M059J (cell line): ENCODE measurements around the gene HGFAC. TPM values are rescaled to one million over a fixed set of nuclear protein-coding genes. Genes with fewer than 3 reads are reported as not detected.

Experiments used
- DNase-seq: peaks from one replicate; pipeline ENCODE4 v3.0.0-alpha.2; 2012; ENCODE audit warnings: low read depth
- total RNA-seq: library from RNA; depleted of rRNA; stranded (reverse); fragments of >200 nt; shearing (Covaris generic); gene quantifications from 2 replicates; pipeline ENCODE4 v1.2.3, GENCODE V29; 2014; rRNA removed

The HGFAC gene
- total RNA-seq: not detected in 2 replicates

DNA sequence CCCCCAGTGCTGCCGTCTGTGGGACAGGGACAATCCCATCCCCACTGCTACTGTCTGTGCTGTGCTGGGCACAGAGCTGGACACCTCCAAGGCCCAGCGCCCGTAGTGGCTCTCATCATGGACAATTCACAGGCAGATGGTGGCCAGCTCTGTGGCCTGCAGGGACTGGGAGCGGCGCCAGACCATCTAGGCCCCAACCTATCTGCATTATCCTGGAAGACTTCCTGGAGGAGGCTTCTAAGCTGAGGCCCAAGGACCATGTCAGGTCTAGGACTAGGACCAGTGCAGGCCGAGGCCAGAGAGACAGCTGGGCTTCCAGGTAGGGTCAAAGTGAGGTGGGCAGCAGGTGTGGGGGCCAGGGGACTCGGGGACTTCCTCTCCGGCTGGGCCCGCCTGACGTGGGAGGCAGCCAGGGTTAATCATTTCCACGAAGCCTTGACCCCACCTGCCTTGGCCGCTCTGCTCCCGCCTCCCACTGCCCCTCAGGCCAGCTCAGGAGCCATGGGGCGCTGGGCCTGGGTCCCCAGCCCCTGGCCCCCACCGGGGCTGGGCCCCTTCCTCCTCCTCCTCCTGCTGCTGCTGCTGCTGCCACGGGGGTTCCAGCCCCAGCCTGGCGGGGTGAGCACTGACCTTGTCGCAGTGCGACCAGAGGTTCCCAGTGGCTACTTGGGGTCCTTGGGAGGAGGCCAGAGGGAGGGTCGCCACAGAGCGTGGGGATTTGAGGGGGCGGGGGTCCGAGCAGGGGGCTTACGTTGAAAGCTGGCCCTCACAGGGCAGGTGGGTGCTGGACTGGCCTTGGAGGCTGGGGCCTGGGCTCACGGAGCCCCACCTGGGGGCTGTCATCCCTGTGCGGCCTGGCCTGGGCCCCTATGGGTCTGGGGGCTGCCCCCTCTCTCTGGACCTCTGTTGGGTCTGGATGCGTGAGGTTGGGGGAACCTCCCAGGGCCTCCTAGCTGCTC is at the start of gene HGFAC:
Gene HGFAC (plus strand): TSS at position 468 of the 959 bp plus-strand sequence. CDS start 34 bp downstream, at position 502.
- peak; percentile 31 for DNase-seq

GRCh38 chr4:3392321-3392720 is 49.4 kb upstream of the HGFAC start:
- peak; percentile 30 for DNase-seq

- DNase-seq: no peak
Observed at GRCh38 chr4:3393171-3393570, 48.6 kb upstream of the HGFAC start.

- no peak for DNase-seq
Observed at GRCh38 chr4:3396600-3396999, 45.2 kb upstream of the HGFAC start.

GRCh38 chr4:3397128-3397527 is 44.6 kb upstream of the HGFAC start:
- DNase-seq: no peak

DNA sequence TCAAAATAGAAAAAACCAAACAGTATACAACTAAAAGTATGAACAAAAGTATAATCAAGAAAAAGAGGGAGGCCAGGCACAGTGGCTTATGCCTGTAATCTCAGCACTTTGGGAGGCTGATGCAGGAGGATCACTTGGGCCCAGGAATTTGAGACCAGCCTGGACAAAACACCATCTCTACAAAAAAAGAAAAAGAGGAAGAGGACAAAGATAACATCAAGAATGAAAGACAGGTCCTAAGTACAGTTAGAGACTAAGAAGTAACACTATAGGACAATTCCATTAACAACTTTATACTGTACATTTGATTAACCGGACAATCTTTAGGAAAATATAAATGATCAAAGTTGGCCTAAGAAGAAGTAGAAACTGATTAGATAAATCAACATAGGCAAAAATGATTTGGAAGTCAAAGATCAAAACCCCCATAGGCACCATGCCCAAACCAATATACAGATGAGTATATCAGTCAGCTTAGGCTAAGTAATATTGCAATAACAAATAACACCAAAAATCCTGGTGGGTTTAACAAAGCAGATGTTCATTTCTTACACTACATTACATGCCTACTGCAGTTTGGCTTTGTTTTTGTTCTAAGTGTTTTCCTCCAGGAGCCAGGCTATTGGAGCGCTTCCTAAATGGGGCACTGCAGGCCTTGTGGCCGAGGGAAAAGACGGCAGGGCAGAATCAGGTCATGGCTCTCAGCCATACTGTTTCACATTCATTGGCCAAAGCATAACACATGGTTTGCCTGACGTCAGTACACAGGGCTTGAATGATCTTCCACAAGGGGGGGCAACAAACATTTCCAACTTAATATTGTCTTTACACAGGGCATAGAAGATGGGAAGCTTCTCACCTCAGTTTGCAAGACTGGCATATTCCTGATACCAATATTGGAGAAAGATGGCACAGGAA is 42.2 kb upstream of the HGFAC start:
- peak; percentile 27 for DNase-seq

- DNase-seq: no peak
Observed at GRCh38 chr4:3401436-3402171, 40.2 kb upstream of the HGFAC start.

- DNase-seq: peak; percentile 96
Observed at GRCh38 chr4:3402491-3403347, 39.0 kb upstream of the HGFAC start.

GRCh38 chr4:3403348-3403906 is 38.3 kb upstream of the HGFAC start:
- DNase-seq: no peak

DNA sequence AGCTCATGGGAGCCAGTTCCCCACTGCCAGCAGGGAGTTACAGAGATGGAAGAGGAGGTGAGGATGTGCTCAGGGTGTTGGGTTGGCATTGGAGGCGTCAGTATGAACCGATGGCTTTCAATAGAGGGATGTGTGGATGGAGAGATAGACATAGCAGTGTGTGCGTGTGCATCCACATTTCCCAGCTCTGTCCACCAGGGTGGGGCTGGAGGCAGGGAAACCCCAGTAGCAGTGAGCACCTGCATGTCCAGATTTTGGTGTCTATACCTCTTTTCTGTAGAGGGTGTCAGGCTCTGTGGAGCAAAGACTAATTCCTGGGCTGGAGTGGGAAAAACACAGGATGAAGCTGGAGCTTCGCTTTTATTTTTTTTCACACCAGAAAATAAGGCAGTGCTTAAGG is 37.2 kb upstream of the HGFAC start:
- DNase-seq: no peak

DNA sequence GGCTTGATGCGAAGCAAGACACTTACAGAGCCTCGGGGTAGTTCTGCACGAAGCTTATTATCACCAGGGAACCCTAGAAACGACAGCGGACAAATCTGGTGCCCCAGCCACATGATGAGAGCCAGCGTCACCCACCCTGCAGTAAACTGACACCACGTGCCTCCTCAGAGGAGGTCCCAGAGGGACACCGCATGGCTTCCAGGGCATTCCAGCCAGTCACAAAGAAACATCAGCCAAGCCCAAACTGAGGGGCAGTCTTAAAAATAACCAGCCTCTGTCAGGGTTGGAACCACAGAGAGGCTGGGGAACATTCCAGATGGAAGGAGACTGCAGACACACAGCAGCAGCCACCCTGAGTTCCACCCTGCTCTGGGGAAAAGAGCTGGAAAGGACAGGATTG is 36.6 kb upstream of the HGFAC start:
- no peak for DNase-seq

DNA sequence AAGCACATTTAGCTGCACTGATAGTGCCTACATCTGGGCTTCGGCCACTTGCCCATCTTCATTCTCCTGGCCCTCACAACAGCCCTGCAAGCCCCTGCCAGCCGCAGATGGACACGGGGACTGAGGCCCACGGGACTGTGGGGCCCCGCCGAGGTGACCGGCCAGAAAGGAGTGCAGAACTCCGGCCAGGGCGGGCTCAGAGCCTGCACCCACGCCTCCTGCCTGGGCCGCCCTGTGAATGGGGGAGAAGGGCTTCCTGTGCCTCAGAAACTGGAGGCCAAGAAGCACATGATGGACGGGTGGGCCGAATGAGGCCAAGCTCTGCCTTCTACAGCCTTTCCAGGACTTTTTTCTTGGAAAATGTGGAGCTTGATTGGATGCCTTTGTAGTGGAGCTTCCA is 35.7 kb upstream of the HGFAC start:
- DNase-seq: no peak

DNA sequence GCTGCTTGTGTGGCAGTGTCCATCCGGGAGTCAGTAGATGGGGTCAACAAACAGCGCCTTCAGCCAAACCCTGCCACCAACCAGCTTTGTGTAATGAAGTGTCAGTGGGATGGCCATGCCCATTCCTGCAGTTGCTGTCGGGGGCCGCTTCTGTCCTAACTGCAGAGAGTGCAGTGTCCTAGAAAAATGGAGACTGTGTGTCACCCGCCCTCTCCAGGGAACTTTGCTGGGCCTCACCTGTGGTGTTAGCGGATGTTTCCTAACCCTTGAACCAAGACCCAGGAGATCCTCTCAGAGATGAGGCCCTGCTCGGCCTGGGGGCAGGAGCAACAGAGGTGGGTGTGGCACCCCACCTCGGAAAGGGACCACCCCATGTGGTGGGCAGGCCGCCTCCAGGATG is 35.3 kb upstream of the HGFAC start:
- DNase-seq: no peak

DNA sequence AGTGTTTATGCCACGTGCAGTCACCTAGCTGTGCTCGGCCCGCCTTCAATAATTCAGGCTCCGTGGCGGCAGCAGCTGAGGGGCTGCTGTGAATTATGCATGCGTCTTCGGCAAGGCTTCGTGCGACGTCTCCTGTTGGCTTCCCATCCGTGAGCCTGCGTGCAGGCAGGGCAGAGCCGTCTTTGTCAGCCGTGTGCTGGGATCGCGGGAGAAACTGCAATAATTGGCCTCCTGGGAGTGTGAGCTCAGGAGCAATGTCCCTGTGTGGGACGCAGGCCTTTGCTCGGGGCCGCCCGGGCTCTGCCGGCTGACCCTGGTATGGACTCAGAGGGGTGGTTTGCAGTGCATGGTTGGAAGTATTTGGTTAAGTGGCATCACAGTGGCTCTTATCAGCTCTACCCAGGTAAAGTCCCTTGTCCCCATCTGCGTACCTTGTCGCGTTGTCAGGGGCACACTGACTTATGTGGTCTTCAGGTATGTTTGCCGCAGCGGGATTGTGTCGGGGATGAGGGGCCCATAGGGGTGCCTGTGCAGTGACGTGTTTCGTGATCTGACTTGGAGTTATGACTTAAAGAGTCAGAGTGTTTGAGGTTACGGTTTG is 34.5 kb upstream of the HGFAC start:
- DNase-seq: no peak

- no peak for DNase-seq
Observed at GRCh38 chr4:3407930-3408792, 33.6 kb upstream of the HGFAC start.

DNA sequence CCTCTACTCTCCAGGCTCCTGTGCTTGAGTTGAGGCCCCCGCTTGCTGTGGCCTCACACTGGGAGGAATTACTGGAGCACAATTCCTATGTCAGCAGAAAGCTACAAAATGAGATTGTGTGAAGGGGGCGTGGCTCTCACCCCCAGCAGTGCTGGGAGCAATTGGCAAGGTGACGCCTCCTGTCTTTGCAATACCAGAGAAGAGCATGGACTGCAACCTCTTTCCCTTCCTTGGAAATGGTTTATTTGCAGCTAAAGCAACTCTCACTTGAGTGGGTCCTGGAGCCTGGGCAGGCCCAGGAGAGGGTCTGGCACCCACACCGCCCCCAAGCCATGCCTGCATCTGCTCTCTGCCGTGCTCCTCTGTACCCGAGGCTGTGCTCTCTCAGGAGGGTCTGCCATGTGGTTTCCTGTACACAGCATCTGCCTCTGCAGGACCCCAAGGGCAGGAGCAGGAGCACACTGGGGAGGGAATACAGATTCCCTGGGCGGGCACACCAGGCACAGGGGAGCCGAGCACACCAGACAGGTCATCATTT is 32.9 kb upstream of the HGFAC start:
- DNase-seq: no peak

GRCh38 chr4:3409571-3410091 is 32.1 kb upstream of the HGFAC start:
- DNase-seq: no peak

DNA sequence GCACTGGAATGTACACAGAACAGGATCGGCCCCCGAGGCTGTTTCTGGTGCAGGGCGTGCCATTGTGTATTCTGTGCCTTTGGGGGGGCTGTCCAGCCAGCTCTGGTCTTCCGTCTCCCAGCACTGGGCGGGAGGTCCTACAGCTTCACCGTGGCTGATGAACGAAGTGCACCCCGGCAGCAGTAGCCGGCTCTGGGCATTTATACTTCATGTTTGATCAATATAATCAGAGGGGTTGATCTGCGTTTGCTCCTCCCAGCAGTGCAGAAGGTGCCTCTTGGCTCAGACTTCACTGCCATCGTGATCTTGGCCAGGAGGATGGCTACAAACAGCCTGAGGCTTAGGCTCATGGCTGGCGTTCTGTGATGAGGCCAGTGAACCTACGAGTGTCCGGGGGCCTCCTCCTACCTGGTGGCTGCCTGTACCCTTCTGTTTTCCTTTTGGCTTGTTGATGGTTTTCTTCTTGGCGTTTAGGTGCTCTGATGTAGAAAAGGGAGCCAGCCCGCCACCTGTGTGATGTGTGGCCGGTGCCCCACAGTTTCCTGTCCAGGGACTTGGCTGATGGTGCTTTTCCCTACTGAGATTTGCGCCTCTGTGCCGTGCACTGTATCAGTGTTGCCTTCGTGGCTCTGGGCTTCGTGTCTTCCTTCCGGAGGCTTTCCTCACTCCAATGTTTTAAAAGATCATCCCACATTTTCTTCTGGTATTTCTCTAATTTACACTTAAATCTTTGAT is 31.2 kb upstream of the HGFAC start:
- DNase-seq: no peak
